Non-pigmented ciliary epithelial cell (primary cell): Measurements from ENCODE around the gene ARHGEF26.
A peak's percentile ranks its signal among the peaks of the same experiment; 100 is the strongest.

Experiments used
- DNase-seq: peaks from one replicate; pipeline ENCODE4 v3.0.0-alpha.2; 2010; ENCODE audit warnings: low read depth

Gene ARHGEF26

DNA sequence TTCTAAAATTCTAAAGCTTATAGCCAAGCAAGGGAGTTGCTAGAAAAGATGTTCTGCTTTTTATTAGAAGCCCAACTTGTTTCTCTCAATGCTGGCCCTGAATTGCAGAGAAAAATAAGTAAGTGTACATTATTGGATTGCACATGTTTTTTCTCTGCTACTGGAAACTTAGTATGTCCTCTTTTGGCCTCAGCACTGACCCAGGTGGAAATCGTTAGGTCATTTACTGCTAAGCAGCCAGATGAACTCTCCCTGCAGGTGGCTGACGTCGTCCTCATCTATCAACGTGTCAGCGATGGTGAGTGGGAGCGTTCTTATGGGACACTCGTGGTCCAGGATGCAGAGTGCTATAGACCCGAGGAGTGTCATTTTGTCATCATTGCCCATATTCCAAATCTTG, 133.3 kb downstream of the ARHGEF26 start:
- no peak for DNase-seq

DNA sequence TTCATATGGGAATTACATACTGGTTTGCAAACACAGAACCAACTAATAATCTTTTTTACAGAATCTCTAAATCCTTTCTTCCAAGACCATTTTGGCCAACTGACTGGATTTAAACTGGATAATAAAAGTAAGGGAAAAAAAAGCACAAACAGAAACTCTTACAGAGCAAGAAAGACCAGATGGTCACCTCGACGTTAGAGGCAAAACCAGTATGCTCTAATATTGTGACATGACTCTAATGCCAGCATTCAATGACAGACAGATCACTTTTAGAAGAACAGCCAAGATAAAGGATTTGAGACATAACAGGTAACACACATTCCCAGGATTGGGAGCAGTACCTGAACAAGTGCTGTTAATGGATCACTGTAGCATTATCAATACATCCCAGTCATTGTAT, 152.2 kb downstream of the ARHGEF26 start:
- no peak for DNase-seq

DNA sequence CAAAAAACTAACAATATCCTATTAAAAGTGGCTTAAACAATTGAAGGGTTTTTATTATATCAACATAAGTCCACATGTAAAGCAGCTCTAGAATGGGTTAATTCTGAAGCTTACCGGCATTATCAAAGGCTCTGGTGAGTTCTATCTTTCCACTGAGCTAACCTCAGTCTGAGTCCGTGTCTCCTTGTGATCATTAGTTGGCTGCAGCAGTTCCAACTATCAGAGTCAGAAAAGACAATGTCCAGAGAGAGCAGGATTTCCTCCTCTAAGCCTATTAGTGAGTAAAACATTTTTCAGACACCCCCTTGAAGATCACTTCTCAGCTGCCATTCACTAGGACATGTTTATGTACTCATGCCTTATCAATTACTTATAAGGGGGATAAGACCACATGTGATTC, 153.2 kb downstream of the ARHGEF26 start:
- DNase-seq, result no peak

DNA sequence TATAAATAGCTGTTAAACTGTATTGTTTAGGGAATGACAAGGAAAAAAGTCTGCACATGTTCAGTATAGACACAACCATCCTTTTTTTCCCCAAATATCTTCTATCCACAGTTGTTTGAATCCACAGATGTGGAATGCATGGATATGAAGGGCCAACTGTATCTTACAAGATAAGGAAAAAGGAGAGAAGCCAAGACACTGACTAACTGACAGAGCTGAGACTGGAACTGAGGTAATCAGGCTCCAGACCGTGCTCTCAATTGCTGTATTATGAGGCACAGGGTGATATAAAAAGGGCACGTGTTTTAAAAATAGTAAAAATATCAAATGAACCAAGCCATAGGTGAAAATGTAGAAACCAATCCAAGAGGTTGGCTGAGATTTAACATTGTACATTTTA, 154.1 kb downstream of the ARHGEF26 start:
- DNase-seq, result peak; percentile 4

DNA sequence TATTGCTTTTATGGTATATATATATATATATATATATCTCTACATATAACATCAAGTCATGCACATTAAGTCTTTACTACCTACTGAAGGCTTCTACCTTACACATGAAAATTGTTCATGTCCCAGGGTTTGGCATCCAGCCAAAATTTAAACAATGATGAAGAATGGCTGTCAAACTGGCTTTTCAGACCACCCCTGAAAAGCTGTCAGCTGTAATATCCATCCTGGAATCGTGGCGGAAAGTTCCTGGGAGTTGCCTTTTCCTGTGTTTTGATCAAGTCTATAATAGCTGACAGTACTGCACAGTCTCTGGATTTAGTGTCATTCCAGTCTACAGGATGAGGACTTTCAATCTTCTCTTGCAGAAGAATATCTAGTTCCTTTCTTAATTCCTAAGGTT, 154.8 kb downstream of the ARHGEF26 start:
- DNase-seq, result no peak

DNA sequence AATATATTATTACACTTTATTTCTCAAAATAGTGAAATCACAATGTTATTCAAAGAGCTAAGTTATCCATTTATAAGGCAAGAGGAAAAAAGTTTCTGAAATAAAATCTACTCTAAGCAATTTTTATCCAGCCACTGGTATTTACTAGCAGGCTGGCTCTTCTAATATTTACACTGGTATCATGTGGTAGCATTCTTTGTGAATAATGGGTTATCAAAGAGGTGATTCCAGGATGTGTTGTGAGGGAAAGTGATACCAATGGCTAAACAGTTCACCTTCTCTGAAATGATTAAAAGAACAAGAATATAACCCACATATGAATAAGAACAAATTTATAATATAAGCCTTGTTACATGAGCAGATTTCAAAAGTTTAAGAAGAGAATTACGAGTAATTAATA, 159.0 kb downstream of the ARHGEF26 start:
- DNase-seq, result no peak

DNA sequence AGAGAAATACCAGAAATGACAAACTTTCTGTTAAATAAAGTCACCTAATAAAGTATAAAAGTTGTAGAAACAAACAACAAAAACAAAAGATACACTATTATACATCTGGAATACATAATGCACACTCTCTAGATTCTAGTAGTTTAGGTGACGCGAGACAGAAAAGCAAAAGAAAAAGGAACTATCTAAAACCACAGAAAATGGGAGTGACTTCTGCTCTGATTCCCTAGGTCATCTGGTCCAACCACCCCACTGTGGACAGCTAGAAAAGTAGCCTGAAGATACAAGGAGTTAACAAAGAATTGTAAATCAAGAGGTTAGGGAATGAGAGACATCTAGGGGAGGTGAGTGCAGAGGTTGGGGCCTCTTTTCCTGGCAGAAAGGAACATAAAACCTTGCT, 164.0 kb downstream of the ARHGEF26 start:
- no peak for DNase-seq

DNA sequence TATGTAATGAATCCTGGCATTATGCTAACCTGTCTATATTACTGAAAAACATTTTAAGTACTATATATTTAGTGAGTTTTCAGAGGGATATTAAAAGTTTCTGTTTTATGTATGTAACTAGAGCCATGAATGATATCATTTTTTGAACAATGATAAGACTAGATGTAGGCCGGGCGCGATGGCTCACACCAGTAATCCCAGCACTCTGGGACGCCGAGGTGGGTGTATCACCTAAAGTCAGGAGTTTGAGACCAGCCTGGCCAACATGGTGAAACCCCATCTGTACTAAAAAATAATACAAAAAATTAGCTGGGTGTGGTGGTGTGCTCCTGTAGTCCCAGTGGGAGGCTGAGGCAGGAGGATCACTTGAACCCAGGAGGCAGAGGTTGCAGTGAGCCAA, 169.0 kb downstream of the ARHGEF26 start:
- DNase-seq, result no peak

DNA sequence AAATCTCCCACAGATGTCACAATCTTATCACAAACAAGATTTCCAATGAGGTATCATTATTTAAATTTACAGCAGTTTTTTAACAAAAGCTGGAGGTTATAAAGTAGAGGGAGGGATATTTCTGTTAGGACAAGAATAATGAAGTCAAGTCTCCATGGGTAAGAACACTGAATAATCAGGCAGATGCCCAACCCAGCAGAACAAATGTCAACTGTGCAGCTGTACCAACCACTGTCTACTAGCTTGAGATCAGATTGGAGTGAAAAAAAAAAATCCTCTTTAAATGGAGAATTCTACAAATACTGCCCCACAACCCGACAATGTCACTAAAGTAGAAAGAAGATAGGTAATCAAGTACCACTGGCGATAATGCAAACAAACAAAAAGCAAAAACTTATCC, 172.8 kb downstream of the ARHGEF26 start:
- no peak for DNase-seq

DNA sequence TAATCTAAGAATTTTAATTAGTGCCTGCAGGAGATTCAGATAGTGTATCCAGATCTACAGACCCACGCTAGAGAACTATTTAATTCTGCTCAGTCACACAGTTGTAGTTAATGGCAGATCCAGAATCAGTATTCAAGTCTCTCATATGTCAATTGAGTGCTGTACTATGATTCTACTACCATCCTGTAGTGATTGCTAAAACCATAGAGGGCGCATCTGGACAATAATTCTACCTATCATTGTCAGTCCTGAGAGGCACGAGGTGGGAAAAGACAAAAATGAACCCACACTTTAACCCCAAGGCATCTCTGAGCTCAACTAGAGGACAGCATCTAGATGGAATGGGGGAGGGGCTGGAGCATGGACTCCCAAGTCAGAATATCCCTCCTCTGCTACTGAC, 180.4 kb downstream of the ARHGEF26 start:
- DNase-seq, result no peak

DNA sequence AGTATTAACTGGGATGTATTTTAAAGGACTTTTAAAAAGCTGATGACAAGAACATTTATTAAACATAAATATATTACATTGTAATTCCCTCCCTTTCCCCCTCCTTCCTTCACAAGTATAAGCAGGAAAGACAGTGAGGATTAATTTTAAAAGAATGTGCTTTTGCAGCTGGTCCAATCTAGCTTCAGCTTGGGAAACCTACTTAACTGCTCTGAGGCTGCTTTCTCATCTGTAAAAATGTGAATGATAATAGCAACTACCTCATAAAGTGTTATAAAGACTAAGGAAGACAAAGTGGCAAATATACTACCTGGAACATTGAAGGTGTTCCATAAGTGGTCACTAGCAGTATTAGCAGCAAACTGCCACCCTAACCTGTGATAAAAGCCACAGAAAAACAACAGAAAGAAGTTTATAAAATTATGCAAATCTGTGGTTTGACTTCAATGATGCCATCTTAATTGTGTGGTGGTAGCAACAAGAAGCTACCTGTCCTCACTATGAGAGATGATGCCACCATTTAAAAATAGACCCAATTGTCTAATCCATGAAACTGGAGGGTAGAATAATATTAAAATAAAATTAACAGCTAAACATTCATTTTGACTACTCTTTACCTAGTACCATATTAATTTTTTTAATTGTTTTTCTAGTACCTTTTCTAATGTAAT, 183.1 kb downstream of the ARHGEF26 start:
- DNase-seq, result no peak

DNA sequence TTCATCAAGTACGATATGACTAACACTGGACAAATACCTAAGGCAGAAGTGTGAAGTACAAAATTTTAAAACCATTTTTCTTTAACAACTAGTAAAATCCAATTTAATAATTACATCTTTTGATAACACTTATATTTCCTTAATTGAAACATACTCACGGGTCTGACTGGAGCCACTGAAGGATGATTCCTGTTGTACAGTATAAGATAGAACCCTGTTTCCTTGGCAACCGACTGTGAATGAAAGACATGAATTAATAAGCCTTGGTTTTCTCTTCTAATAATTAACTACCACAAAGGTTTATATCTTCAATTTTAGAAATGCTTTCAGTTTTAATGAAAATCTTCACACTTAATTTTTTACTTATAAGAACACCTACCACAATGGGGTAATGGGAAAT, 183.7 kb downstream of the ARHGEF26 start:
- no peak for DNase-seq

DNA sequence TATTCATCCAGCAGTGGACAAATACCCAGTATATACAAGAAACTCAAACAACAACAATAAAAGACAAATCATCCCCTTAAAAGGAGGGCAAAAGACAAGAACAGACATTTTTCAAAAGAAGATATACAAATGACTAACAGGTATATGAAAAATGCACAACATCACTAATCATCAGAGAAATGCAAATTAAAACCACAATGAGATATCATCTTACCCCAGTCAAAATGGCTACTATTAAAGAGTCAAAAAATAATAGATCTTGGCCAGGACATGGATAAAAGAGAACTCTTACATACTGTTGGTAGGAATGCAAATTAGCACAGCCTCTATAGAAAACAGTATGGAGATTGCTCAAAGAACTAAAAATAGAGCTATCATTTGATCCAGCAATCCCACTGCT, 186.2 kb downstream of the ARHGEF26 start:
- DNase-seq, result no peak
